Kidney (tissue), 14 donors: ENCODE results near the gene KRTAP4-7. TPM values are rescaled to one million over a fixed set of nuclear protein-coding genes. Genes with fewer than 3 reads are reported as not detected.
"Not testable (repeated sequence)": the region's sequence is repeated elsewhere in the genome, so short reads cannot be mapped to it uniquely, and the experiment has no call there.

ENCODE experiments used
- DNase-seq, 5 donors: peaks; one replicate each; pipeline ENCODE4 v3.0.0-alpha.2; 2013 to 2020
- FAIRE-seq: peaks from 2 replicates; lab custom pipeline; 2012; peaks lifted over from hg19 to GRCh38; lab: Jason Lieb, UNC
- H3K27ac ChIP-seq, 2 donors: one replicate each; pipeline ENCODE4 v1.7.0; 2013; ENCODE audit warnings: low read depth in 2 of 2, low read length in 2 of 2, inconsistent platforms in 1 of 2
- H3K27me3 ChIP-seq: one replicate; pipeline ENCODE4 v1.7.1; 2013; ENCODE audit warnings: low read length, inconsistent platforms; ENCODE audit not compliant: control insufficient read depth, insufficient read depth
- H3K36me3 ChIP-seq, 3 donors: one replicate each; pipeline versions ENCODE4 v1.7.0 to v1.7.1; 2013; ENCODE audit warnings: low read length in 3 of 3, control low read depth in 1 of 3, inconsistent platforms in 1 of 3; ENCODE audit not compliant: insufficient read depth in 3 of 3, control insufficient read depth in 2 of 3
- H3K4me1 ChIP-seq, 3 donors: one replicate each; pipeline versions ENCODE4 v1.7.0 to v1.7.1; 2013; ENCODE audit warnings: low read length in 3 of 3, inconsistent platforms in 1 of 3, low read depth in 1 of 3; ENCODE audit not compliant: control insufficient read depth in 2 of 3, insufficient read depth in 2 of 3
- H3K4me3 ChIP-seq, 3 donors: one replicate each; pipeline versions ENCODE4 v1.7.0 to v1.8.1; 2013; ENCODE audit warnings: low read length in 3 of 3, control low read depth in 1 of 3, inconsistent platforms in 1 of 3
- H3K9ac ChIP-seq, 3 donors: one replicate each; pipeline versions ENCODE4 v1.7.0 to v1.7.1; 2013; ENCODE audit warnings: low read length in 3 of 3, control low read depth in 1 of 3, inconsistent platforms in 1 of 3
- H3K9me3 ChIP-seq, 3 donors: one replicate each; pipeline versions ENCODE4 v1.7.0 to v1.7.1; 2013; ENCODE audit warnings: low read length in 3 of 3, control low read depth in 1 of 3, inconsistent platforms in 1 of 3; ENCODE audit not compliant: control insufficient read depth in 2 of 3, insufficient read depth in 1 of 3
- CTCF ChIP-seq: IDR thresholded peaks from 3 replicates; pipeline ENCODE4 v1.5.1; 2012; ENCODE audit warnings: mild to moderate bottlenecking, moderate library complexity, borderline replicate concordance; ENCODE audit not compliant: insufficient read depth; ENCODE audit errors: extremely low read depth
- intact Hi-C: fragments of 100-400 bp; cut with DNase I; formaldehyde crosslinking; loops from one replicate; pipeline ENCODE4 v1.11.1; 2022
- polyA plus RNA-seq: library from polyadenylated mRNA; stranded (reverse); fragments of 350-450 nt; fragmentation: Illumina TruSeq; extraction: RNeasy Lipid Tissue Mini Kit (QIAGEN cat#74804); gene quantifications from one replicate; pipeline ENCODE4 v1.2.3, GENCODE V29; 2014; ENCODE audit warnings: low read depth, low replicate concordance; ENCODE audit not compliant: insufficient read depth
- total RNA-seq: library from RNA; stranded (reverse); fragmentation: NEBNext Ultra II Directional; extraction: Animal tissue kit (Norgen Biotek cat#: 25700); gene quantifications from one replicate; pipeline ENCODE4 v1.2.1, GENCODE V29; 2021
- donor health status: control.
- donor health status: control.
- donor health status: control.
- donor health status: control.
- donor health status: control.
- donor health status: DM: yes; HTN: yes; CAD: no.
- donor health status: Normal renal cell carcinoma (clear cell type).

KRTAP4-7 gene
- total and polyA plus RNA-seq, 2 donors from 2014 or later = not detected

DNA sequence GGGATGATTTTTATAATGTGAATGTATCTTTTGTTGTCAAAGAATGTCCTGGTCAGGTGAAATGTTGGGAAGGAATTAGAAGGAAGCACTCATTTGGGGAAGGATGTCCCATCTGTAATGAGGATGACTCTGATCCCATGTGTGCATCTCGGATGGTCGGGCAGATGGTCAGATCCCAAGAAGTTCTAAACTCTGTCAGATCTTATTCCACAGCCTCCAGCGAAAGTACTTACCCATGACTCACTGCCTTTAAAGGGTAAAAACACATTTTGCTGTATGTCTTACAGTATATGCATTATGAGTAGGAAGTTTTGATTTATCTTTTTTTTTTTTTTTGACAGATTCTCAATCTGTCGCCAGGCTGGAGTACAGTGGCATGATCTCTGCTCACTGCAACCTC lies 34.8 kb downstream of the KRTAP4-7 start:
- no peak overlapping the region for H3K4me3 ChIP-seq
- no peak overlapping the region for H3K27ac ChIP-seq
- H3K36me3 ChIP-seq = no peaks in the 10 kb centered on the region
- no peaks in the 10 kb centered on the region for H3K4me1 ChIP-seq
- no peaks in the 10 kb centered on the region for H3K9me3 ChIP-seq
- FAIRE-seq (no peak), DNase-seq (no peak)
- intact Hi-C loops = no loop called here
- no peak overlapping the region for H3K9ac ChIP-seq
- TF ChIP-seq CTCF = no peak
- no peaks in the 10 kb centered on the region for H3K27me3 ChIP-seq

- H3K9me3 ChIP-seq, H3K4me1 ChIP-seq, H3K9ac ChIP-seq, H3K27me3 ChIP-seq, FAIRE-seq, intact Hi-C loops, H3K4me3 ChIP-seq, H3K36me3 ChIP-seq, H3K27ac ChIP-seq, DNase-seq: not testable (repeated sequence)
Measured at GRCh38 chr17:41119696-41120690, 36.0 kb downstream of the KRTAP4-7 start.

- Histone ChIP-seq H3K27me3 (no peaks in the 10 kb centered on the region), H3K9ac (no peak overlapping the region), H3K36me3 (no peaks in the 10 kb centered on the region), H3K9me3 (no peaks in the 10 kb centered on the region), H3K4me1 (no peaks in the 10 kb centered on the region), H3K27ac (no peak overlapping the region), H3K4me3 (no peak overlapping the region)
- no peak for DNase-seq
- FAIRE-seq = no peak
- no peak for TF ChIP-seq CTCF
- intact Hi-C loops = no loop called here
Measured at GRCh38 chr17:41121742-41122141, 37.8 kb downstream of the KRTAP4-7 start.

DNA sequence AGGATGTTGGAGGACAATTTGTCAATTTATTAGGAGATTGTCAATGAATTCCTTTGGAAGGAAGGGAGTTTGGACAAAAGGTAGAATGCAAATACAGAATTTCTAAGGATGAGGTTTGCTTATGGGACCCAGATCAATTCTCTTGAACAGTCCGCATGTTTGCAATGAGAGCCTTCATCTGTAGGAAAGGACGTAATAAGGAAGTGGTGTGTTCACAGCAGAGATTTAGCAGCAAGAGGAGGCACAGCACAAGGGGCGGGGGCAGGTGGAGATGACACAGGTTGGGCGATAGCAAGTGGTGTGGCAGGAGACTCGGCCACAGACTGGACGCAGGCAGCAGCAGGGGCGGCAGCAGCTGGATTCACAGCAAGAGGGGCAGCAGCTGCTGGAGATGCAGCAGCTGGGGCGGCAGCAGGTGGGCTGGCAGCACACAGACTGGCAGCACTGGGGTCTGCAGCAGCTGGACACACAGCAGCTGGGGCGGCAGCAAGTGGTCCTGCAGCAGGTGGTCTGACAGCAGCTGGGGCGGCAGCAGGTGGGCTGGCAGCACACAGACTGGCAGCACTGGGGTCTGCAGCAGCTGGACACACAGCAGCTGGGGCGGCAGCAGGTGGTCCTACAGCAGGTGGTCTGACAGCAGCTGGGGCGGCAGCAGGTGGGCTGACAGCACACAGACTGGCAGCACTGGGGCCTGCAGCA lies 39.5 kb downstream of the KRTAP4-7 start:
- H3K27me3 ChIP-seq, DNase-seq, H3K9me3 ChIP-seq, H3K27ac ChIP-seq, intact Hi-C loops, FAIRE-seq, H3K4me3 ChIP-seq, H3K4me1 ChIP-seq, H3K9ac ChIP-seq, H3K36me3 ChIP-seq: not testable (repeated sequence)

DNA sequence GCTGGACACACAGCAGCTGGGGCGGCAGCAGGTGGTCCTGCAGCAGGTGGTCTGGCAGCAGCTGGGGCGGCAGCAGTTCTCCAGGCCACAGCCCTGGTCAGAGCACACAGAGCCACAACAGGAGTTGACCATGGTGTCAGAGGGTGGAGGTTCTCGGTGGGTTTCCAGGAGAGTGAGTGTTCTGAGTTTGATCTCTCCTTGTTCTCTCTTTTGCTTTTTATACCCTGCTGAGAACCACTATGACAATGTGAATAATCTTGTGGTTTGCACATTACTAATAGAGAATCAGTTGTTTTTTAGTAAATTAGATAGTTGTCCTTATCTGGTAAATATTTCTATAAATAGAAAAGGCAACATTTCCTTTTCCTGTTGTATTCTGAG lies 40.0 kb downstream of the KRTAP4-7 start, which contains the start of gene KRTAP4-12:
TSS of gene KRTAP4-12 (minus strand) at position 192 of the 381 bp plus-strand sequence. CDS start at position 132, 60 bp downstream.
- H3K27ac ChIP-seq, H3K4me3 ChIP-seq, intact Hi-C loops, H3K4me1 ChIP-seq, DNase-seq, H3K9ac ChIP-seq, H3K9me3 ChIP-seq, FAIRE-seq, H3K36me3 ChIP-seq, H3K27me3 ChIP-seq: not testable (repeated sequence)
